NCI-H128 (cell line): ENCODE results near the gene PPM1K.

Source experiments
- DNase-seq: peaks from one replicate; lab custom pipeline; 2025; ENCODE audit not compliant: unreplicated experiment; lab: John Stamatoyannopoulos, UW

Gene PPM1K

DNA sequence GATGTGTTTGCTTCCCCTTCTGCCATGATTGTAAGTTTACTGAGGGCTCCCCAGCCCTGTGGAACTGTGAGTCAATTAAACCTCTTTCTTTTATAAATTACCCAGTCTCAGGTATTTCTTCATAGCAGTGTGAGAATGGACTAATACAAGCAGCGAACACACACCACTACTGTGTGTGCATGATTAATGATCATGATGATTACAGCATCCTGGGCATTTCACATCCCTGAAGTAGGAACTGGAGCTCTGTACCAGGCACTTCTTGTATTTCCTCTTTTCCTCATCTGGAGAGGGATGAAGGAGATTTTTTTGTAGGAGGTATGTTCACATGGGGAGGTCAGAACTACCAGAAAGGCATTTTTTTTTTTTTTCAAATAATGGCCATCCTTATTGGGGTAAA is 60.8 kb downstream of the PPM1K start:
- DNase-seq: no peak

DNA sequence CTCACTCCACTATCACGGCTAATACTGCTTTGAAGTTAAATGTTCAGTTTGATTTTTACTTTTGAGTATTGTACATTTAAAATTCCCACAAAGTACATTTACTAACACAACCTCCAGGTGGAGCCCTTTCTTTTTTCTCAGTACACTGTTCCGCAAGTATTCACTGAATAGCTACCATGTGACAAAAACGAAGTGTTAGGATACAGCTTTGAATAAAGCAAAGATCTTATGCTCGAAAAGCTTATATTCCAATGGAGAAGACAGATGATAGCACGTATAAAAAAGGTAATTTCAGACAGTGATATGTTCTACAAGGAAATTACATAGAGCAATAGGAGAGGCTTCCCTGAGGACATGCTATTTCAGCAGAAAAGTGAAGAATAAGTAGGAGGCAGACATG is 65.3 kb downstream of the PPM1K start:
- DNase-seq: no peak

DNA sequence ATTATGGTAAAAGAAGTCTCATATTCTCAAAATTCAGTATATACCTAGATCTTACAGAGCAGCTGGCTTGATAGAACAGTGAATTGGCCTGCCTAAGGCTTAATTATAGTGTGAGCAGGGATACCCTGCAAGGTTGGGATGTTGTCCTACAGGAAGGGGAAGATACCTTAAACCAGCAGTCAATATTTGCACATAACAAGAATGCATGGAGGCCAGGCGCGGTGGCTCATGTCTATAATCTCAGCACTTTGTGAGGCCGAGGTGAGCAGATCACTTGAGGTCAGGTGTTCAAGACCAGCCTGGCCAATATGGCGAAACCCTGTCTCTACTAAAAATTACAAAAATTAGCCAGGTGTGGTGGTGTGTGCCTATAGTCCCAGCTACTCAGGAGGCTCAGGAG is 67.2 kb downstream of the PPM1K start:
- no peak for DNase-seq

DNA sequence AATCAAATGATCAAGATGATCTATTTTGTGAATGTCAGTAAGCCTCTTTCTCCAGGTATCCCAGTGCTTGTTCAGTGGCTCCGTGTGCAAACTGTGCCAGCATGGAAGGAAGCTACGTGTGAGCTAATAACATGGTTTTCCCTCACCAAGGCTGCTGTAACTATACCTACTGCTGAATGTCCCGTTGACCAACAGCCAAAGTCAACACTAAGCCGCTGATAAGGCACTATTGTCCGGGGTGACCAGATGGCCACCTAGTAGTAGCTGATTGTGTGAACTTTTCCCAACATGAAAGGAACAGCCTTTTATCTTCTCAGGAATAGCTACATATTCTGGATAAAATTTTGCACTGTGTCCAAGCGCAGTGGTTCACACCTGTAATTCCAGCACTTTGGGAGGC is 68.0 kb downstream of the PPM1K start:
- no peak for DNase-seq

DNA sequence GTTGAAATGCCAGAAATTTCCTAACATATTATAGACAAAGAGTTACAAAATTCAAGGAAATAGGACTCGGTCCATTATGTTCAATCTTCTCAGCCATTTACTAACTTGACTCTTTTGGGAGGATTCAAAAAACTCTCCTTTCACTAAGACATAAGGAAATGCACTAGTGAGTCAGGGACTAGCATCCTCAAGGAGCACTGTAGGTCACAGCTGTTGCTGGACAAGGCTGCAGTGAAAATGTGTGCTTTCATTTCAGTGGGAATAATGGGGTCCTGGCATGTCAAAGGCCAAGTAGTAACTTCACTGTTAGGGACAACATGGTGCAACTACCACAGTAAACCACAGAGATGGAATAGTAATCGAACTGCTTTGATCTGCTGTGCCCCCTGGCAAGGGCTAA is 69.0 kb downstream of the PPM1K start:
- no peak for DNase-seq

DNA sequence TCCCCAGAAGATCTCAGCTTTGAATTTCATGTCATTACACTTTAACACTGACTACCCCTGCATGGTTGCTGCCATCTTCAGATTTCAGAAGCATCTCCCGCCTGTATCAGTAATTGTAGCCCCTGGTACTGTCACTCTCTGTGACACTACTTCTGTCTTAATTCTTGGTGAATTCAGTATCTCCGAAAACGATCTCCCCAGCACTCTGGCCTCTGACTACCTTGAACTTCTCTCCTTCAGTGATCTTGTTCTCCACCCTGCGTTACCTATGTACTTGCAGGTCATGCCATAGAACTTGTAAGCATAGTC is 72.2 kb downstream of the PPM1K start:
- no peak for DNase-seq

DNA sequence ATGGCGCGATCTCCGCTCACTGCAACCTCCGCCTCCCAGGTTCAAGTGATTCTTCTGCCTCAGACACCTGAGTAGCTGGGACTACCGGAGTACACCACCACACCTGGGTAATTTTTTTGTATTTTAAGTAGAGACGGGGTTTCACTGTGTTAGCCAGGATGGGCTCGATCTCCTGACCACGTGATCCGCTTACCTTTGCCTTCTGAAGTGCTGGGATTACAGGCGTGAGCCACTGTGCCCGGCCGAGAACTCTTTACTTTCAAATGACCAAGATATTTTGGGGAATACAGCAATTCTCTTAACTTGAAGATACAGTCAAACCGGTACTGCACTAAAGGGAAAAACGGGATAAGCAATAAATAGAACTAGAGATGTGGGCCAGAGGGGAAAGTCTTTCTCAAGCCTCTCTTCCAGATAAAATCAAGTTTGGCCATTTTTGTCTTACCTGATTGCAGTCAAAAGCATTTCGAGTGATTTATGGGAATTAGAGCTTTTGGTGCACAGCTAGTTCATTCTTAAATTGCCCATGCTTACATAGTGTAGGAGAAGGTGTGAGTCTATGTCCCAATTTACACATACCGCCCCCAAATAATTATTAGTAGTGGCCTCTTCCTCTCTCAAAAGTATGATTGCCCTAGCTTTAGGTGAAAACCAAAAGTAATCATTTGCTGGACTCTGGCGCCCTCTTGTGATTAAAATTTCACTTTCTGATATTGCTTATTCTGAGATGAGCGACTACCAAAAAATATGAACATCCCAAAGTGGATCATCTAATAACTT is 72.7 kb downstream of the PPM1K start:
- DNase-seq: no peak

DNA sequence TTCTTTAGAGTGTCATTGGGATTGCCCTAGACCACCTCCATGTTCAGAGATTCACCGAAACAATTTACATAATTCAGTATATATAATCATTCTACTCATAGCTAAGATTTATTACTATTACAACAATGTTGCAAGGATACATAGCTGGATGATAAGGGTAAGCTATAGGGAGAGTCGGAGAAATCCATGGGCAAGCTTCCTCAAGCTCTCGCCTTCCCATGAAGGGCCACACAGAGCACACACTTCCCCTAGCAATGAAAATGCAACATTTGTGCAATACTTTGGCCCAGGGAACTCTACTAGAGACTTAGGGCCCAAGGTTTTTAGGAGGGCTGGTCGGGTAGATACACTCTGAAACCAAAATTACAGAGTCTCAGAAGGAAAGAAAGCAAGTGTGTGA is 76.2 kb downstream of the PPM1K start:
- no peak for DNase-seq
